Glomerular visceral epithelial cell (primary cell): ENCODE results near the gene STK10.

Experiments used
- DNase-seq: peaks from one replicate; pipeline ENCODE4 v3.0.0-alpha.2; 2016; ENCODE audit errors: extremely low spot score

STK10 gene

DNA sequence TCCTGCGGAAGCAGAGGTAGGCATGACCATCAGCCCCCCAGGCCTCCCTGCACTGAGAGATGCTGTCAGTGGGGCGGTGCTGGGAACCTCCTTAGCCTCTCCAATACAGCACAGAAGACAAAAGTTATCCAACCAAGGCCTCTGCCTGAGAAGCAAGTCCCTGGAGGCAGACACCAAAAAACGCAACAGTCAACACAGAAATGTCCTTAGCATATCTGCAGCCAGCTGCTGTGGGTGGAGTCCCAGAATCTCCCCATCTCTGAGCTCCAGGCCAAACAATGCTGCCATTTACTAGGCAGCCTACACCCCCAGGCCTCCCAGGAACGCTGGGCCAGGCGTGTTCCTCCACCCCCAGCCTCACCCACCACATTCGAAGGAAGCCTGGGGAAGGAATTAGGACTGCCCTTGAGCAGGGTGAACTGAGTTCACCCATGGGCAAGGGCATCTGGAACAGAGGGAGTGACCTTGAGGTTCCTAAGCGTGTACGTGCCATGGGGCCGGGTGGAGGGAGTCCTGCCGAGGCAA is 43.7 kb downstream of the STK10 start:
- no peak for DNase-seq

DNA sequence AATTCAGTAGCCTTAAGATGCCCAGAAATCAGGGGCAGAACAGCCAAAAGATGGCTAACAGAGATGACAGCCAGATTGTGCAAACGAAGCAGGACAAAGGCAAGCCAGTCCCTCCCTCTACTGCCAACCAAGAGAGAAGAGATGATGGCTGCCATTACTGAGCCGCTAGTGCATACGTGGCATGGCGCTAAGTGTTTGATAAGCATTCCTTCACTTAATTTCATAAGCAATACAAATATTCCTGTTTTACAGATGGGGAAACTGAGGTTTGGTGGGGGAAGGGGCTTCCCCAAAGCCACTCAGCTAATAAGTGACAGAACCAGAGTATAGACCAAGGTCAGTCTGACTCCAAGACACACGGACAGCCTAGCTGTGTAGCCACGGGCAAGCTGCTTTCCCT is 44.1 kb downstream of the STK10 start:
- DNase-seq: no peak

DNA sequence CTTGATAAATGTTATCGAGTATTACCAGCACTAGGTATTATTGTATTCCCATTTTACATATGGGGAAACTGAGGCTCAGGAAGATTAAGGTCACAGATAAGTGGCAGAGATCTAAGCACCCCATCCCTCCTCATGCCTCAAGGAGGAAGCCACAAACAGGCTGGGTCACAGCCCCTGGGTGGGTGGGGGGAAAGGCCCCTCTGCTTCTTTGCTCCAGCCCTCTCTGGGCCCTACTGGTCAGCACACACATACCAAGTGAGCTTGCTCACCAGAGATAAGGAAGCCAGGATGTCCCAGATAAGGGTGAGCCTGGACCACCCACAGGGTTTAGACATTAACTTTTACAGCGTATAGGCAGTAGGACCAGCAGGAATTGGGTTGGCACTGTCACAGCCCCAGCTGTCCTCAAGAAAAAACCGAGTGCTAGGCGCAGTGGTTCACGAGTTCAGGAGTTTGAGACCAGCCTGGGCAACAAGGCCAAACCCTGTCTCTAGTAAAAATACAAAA is 45.3 kb downstream of the STK10 start:
- DNase-seq: no peak

DNA sequence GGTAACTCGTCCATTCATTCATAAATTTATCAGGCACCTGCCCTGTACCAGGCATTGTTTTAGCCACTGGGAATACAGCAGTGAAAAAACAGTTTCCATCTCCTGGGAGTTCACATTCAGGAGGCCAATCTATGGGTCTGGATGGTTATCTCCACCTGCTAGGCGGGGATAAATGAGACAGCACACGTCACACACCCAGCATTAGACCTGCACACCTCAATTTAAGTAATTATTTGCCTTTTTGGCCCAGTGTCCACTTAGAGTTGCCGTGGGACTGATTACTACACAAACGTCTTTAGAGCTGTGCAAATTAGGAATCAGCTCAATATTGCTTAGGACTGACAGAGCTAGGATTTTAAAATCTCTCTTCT is 46.1 kb downstream of the STK10 start:
- no peak for DNase-seq

DNA sequence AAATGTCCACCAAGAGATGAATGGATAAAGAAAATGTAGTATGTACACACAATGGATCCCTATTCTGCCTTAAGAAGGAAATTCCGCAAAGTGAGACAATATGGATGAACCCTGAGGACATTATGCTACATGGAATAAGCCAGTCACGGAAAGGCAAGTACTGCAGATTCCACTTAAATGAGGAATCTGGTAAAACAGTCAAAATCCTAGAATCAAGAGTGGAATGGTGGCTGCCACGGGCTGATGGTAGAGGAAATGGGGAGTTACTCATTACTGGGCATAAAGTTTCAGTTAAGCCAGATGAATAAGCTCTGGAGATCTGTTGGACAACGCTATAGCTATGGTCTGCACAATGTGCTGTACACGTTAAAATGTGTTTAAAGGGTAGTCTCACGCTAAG is 47.2 kb downstream of the STK10 start:
- no peak for DNase-seq

DNA sequence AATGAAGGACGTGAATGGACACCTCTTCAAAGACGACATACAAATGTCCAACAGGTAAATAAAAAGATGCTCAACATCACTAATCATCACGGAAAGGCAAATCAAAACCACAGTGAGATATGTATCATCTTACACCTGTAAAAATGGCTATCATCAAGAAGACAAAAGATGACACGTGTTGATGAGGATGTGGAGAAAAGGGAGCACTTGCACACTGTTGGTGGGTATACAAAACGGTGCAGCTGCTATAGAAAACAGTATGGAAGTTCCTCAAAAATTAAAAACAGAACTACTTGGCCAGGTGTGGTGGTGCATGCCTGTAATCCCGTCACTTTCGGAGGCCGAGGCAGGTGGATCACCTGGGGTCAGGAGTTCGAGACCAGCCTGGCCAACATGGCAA is 47.9 kb downstream of the STK10 start:
- no peak for DNase-seq

DNA sequence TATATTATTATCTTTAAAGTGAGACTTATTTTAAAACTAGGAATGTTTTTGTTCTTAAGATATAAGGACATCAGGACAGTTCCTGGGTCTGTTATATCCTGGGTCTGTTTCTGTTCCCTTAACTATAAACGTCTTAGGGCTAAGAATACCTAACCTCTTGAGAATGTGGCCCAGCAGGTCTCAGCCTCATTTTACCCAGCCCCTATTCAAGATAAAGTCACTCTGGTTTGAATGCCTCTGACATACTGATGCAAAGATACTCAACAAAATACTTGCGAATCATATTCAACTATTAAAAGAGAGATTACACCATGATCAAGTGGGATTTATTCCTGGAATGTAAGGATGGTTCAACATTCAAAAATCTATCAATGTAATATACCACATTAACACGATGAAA is 51.0 kb downstream of the STK10 start:
- no peak for DNase-seq

DNA sequence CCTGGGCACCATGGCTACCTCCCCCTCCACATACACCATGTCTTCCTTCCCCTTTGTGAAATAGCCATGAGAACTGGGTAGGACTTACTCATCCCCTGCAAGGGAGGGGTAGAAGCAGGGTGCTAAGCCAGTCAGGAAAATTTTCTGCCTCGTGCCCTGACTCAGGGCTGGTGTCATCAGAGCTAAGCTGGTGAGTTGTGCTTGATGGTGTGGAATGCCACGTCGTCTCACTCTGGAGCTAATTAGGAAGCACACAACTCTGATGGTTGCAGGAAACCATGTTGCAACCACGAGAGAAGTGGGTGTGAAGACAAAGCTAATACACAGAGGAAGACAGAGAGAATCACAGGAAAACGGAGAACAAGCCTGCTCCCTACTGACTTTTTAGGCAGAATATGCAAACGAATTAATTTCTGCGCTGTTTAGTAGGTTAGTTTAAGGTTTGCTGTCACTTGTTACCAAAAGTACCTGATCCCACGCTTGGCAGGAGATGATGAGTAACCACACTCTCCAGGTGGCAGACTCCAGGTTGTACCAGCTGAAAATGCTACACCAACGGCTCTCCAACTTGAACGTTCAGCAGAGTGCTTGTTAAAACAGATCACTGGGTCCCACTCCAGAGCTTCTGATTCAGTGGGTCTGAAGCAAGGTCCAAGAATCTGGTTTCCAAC is 54.5 kb downstream of the STK10 start:
- peak; percentile 91 for DNase-seq

DNA sequence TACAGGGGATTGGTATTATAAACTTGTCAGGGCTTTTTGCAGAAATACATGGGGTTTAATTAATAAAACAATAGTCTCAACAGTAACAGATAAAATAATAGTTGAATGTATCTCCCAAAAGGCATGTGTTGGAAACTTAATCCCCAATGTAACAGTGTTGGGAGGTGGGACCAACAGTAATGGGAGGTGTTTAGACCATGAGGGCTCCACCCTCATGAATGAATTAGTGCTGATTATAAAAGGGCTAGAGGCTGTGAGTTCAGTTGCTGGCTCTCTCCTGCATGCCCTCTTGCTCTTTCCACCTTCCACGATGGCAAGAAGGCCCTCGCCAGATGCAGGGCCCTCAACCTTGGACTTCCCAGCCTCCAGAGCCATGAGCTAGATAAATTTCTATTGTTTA is 56.3 kb downstream of the STK10 start:
- DNase-seq: no peak

DNA sequence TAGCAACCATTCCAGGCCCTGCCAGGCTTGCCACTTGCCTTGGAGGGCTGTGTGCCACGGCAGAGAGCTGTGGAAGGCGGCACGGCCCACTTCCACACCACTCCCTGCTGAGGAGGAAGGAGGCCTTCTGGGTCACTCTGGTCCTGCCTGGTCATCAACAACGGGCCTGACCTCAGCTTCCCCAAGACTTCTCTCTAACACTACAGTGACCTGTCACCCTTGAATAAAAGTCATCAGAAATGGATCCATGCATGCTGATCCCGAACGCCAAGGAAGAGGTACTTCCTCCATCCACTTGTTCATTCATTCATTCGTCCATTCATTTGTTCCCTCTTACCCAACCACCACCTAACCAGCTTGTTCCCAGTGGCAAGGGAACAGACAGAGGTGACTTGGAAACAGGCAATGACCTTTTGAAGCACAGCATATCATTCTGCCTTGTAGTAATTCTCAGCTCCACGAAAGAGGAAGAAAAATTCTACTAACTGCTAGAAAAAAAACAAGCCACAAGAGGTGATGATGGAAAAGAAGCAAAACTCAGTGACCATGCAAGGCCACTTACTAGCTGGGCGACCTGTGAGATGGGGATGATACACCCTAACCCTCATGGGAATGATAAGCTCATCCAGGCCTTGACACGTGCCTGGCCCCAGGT is 58.6 kb downstream of the STK10 start:
- DNase-seq: no peak

DNA sequence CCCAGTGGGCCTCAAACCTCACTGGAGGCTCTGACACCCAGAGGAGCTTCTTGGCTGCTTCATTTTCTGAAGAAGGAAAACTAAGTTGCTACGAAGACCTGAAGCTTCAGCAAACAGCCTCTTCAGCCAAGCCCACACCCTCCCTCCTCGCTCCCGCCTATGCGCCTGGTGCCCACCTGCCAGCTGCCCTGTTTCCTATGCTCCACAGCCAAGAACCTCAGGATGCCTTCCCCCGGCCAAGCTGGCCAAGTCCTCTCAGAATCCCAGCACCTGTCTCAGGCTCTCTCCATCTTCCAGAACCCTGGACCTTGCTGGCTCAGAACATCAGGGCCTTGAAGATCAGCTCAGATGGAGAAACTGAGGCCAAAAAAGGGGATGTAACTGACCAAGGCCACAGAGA is 60.4 kb downstream of the STK10 start:
- no peak for DNase-seq

DNA sequence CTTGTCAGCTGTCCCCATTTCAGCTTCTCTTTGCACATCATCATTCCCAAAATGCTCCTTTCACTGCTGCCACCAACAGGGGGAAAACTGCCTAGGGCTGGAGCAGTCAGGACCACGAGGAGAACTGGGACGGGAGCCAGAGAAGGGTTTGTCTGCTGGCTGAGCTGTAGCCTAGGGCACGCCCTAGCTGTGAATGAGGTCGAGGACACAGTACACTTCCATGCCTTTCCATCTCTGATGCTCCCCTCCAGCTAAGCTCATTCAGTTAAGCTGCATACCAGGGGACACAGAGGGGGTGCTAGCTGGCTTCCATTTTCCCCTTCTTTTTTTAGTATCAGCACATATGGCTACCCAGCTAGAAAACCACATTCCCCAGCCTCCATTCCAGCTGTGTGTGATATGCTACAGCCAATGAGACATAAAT is 64.7 kb downstream of the STK10 start:
- DNase-seq: peak; percentile 60

DNA sequence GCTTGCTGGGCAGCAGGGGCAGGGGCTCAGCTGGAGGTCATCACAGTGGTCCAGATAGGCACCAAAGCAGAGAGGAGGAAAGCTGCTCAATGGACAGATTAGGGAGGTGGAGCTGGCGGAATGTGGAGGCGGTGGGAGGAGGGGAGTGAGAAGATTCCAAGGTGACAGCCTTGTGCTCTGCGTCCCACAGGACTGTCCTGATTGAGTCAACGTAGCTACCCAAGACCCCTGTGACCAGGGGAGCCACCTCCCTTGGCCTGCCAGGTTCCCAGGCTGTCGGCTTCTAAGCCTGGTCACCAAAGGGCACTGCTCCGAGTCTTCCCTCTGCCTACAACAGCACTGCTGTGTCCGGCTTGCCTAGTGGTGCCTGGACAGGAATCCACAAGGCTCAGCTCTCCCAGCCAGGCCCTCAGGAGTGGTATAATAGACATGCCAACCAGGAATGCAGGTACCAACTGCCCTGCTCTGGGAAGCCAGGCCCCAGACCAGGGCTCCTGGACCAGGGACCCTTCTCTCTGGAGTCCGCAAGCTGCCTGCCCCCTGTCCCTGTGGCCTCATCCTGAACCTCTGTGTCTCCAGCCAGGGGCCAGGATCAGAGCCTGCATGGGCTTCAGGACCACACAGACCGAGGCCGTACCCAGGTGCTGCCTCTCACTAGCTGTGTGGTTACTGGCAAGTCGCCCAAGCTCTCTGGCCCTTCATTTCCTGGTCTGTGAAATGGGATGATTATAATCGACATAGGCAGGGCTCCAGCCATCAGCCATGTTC is 67.9 kb downstream of the STK10 start:
- DNase-seq: no peak

DNA sequence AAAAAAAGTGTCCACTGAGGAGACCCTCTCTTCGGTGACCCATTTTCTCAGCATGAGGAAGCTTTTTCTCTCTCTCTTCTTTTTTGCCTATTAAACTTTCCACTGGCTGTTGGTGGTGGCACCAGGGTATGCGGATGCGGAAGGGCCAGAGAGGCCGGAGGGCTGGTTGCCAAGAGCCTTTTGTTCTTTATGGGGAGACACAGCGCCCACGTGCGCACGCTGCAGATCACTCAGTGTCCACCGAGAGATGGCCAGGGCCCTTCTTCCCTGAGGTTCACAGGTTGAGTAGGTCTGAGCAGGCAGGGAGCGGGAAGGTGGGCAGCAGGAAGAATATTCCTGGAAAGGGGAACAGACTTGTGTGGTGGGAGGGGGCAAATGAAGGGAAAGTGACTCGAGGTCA is 69.1 kb downstream of the STK10 start:
- DNase-seq: no peak

DNA sequence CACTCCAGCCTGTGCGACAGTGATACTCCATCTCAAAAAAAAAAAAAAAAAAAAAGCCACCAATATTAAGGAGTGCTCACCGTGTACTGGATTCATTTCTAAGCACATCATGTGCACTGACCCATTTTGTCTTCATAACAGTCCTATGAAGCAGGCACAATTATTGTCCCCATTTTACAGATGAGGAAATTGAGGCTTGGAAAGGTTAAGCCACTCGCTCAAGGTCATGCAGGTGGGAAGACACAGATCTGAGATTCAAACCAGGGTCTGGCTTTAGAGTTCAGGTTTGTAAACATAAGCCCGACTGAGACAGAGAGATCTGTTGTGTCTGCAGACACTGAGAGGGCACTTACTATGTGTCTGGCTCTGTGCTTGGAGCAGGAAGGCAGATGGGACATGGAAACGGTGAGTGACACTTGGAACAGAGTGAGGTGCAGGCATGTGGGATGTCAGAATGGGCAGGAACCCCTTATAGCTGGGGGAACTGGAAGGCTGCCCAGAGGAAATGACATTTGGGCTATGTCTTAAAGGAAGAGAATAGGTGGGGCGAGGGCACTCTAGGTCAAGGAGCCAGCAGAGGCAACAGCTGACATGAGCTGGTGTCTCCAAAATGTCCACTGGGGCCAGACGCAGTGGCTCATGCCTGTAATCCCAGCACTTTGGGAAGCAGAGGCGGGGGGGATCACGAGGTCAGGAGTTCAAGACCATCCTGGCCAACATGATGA is 69.9 kb downstream of the STK10 start:
- no peak for DNase-seq

DNA sequence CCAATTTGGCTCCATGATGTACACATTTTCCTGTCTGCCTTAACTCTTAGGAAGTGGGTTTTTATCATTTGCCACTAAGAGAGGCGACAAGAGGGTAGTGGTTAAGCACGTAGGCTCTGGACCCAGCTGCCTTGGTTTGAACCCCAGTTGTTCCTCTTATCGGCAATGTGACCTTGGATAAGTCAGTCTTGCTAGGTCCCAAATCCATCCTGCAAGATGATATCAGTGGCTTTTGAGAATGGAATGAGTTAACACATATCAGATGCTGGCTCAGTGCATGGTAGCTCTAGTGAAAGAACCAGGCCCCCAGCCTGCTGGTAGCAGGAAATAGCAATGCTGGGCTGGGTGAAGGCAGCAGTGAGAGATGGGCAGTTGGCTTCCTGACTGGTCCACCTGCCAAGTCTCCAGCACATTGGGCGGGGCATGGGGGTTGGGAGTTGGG is 72.5 kb downstream of the STK10 start:
- DNase-seq: no peak

DNA sequence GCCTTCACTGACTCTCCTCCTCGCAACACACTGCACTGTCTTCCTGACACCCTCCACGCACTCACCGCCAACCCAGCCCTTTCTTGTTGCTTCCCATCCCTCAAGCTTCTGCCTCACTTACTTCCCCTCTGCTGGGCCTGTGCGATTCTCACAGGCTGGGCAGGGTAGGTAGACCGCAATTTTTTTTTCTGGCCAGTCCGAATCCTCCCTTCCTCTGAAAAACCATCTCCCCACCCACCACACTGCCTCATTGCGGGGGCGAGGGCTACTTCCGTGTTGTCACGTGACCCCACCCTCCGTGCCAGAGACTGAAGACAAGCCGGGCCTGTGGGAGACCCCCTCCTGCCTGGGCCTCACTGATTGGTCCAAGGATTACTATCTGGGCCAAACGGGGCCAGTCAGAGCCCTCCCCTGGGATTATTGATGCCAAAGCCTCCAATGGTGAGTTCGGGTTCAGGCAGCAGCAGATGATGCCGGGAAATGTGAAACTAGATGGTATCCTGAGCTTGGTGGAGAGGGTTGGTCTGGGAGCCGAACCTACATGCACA is 73.1 kb downstream of the STK10 start:
- no peak for DNase-seq

DNA sequence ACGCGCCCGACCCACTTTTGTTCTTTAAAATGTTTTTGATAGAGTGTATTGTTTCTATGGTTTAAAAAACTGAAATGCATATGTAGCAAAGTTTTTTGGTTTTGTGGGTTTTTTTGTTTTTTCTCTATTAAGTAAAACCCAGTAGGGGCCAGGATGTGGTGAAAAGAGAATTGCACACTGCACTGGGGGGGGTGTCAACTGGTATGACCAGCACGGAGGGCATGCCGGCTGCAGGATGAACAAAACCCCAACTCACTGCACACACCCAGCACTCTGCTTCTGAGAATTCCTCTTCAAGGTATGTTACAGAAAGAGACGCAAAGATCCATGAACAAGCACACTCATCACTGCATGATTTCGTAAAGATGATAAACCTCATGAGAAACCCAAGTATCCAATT is 75.0 kb downstream of the STK10 start:
- peak; percentile 47 for DNase-seq

DNA sequence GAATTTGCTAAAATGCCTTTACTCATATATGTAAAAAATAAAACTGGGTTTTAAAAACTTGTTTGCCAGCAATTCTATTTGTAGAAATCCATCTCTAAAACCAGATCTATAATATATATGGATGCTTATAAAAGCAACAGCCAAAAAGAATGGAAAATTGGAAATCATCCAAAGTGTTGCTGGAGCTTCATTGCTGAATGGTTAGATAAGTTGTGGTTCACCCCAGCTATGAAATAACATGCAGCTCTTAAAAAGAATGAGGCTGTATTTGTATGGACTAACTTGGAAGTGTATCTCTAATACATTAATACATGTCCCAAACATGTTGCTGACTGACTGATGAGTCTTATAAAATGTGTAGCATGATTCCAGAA is 76.2 kb downstream of the STK10 start:
- peak; percentile 53 for DNase-seq

DNA sequence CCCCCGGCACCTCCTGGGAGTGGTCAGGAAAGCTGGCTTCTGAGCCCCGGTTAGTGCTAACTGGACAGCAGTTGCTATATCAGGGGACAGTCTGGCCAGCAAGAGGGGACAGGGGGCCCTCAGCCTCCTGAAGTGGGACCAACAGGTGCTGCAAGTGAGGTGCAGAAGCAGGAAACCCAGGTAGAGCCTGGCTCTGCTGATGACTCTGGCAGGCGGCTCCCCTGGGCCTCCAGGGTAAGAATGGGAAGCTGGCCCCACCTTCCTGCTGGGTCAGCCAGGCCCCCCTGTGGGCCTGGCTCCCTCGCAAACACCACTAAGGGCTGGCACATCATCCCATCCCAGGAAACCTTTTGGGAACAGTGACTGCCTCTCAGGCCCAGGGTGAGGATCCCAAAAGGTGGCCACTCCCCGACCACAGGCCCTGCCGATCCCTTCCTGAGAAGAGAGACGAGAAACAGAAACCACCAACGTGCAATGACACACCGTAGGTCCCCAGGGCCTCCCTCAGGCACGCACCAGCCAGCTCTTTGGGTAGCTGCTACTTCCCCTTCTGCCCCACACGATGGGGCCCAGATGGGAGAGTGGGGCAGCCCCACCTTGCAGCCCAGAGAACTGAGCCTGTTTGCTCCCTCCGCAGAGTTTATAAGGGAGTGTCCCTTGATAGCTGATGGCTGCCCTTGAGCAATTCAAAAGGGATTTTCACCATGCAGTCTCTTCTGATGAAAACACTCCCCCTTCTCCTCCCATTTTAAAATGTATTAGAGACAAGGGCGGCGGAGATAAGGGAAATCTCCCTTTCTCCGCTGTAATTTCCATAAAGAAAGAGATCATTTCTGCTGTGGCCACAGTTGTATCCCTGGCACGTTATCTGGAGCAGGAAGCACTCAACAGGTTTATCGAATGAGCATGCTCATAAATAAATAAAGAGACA is 76.8 kb downstream of the STK10 start:
- DNase-seq: peak; percentile 42
